SK-N-SH treated with all-trans-retinoic acid at 6 μM for 48 hours (cell line): ENCODE data around the gene WFDC11.

Experiments used
- BACH2 ChIP-seq: fragments of 250-450 bp; sonication (Bioruptor Pico); IDR thresholded peaks from 2 replicates; pipeline ENCODE4 v1.9.0; 2021; ENCODE audit warnings: mild to moderate bottlenecking, borderline replicate concordance
- GLIS3 ChIP-seq: fragments of 250-450 bp; sonication (Bioruptor Pico); IDR thresholded peaks from 2 replicates; pipeline ENCODE4 v1.5.0; 2020; ENCODE audit warnings: mild to moderate bottlenecking, moderate library complexity
- POU6F1 ChIP-seq: fragments of 250-450 bp; sonication (Bioruptor Pico); IDR thresholded peaks from 2 replicates; pipeline ENCODE4 v1.8.0; 2021; ENCODE audit warnings: low read depth, mild to moderate bottlenecking, moderate library complexity, borderline replicate concordance
- TCF4 ChIP-seq: fragments of 250-450 bp; sonication (Bioruptor Pico); IDR thresholded peaks from 2 replicates; pipeline ENCODE4 v1.8.0; 2021; ENCODE audit warnings: mild to moderate bottlenecking, moderate library complexity, borderline replicate concordance
- ZFP3 ChIP-seq: fragments of 250-450 bp; sonication (Bioruptor Pico); IDR thresholded peaks from 2 replicates; pipeline ENCODE4 v1.5.0; 2020; ENCODE audit warnings: mild to moderate bottlenecking, moderate library complexity
- ZFP30 ChIP-seq: fragments of 450-650 bp; formaldehyde crosslinking; IDR thresholded peaks from 2 replicates; pipeline ENCODE4 v1.5.0; 2022; ENCODE audit warnings: mild to moderate bottlenecking, moderate library complexity
- ZNF8 ChIP-seq: fragments of 450-650 bp; formaldehyde crosslinking; IDR thresholded peaks from 2 replicates; pipeline ENCODE4 v1.5.0; 2020; ENCODE audit warnings: mild to moderate bottlenecking, moderate library complexity
- TF ChIP-seq, protein P1 (sequence below): fragments of 250-450 bp; sonication (Bioruptor Pico); IDR thresholded peaks from 2 replicates; pipeline ENCODE4 v1.8.0; 2020; ENCODE audit warnings: mild to moderate bottlenecking, moderate library complexity, borderline replicate concordance
- TF ChIP-seq, protein P2 (sequence below): fragments of 250-450 bp; sonication (Bioruptor Pico); IDR thresholded peaks from 2 replicates; pipeline ENCODE4 v1.5.1; 2020; ENCODE audit warnings: low read depth, mild to moderate bottlenecking, moderate library complexity

DNA sequence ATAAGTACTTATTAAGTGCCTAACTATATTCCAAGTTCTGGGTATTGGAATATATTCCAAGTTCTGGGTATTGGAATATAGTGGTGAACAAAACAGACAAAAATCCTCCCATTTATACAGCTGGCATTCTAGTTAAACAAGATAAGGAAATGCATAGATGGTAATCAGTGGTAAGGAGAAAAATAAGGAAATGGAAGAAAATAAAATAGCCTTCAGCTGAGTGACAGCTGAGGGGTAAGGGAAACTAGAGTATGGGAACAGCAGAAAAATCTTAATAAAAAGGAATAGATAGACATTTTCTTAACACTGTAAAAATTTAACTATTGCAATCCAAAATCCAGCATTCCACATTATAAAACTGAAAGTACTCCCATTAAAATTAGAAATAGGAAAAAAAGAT is 57.7 kb downstream of the WFDC11 start:
- TF ChIP-seq ZNF8 (CRISPR knock-in tag) = no peak
- no peak for TF ChIP-seq POU6F1 (CRISPR knock-in tag)
- TF ChIP-seq BACH2 (CRISPR knock-in tag) = no peak
- no peak for TF ChIP-seq GLIS3 (CRISPR knock-in tag)
- TF ChIP-seq, protein P1, sequence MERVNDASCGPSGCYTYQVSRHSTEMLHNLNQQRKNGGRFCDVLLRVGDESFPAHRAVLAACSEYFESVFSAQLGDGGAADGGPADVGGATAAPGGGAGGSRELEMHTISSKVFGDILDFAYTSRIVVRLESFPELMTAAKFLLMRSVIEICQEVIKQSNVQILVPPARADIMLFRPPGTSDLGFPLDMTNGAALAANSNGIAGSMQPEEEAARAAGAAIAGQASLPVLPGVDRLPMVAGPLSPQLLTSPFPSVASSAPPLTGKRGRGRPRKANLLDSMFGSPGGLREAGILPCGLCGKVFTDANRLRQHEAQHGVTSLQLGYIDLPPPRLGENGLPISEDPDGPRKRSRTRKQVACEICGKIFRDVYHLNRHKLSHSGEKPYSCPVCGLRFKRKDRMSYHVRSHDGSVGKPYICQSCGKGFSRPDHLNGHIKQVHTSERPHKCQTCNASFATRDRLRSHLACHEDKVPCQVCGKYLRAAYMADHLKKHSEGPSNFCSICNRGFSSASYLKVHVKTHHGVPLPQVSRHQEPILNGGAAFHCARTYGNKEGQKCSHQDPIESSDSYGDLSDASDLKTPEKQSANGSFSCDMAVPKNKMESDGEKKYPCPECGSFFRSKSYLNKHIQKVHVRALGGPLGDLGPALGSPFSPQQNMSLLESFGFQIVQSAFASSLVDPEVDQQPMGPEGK (CRISPR knock-in tag) = no peak
- TF ChIP-seq, protein P2, sequence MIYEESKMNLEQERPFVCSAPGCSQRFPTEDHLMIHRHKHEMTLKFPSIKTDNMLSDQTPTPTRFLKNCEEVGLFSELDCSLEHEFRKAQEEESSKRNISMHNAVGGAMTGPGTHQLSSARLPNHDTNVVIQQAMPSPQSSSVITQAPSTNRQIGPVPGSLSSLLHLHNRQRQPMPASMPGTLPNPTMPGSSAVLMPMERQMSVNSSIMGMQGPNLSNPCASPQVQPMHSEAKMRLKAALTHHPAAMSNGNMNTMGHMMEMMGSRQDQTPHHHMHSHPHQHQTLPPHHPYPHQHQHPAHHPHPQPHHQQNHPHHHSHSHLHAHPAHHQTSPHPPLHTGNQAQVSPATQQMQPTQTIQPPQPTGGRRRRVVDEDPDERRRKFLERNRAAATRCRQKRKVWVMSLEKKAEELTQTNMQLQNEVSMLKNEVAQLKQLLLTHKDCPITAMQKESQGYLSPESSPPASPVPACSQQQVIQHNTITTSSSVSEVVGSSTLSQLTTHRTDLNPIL (CRISPR knock-in tag) = no peak
- TF ChIP-seq ZFP3 (CRISPR knock-in tag) = no peak
- TF ChIP-seq TCF4 (CRISPR knock-in tag) = no peak
- TF ChIP-seq ZFP30 (CRISPR knock-in tag) = no peak
